Measurements from ENCODE around the gene IPO13.

- TF ChIP-seq RAD21 (IDR thresholded peaks at IDR 0.05) (no peak), CTCF (IDR thresholded peaks at IDR 0.05; ENCODE audit: low read depth, low read length, missing input control) (no peak)
Observed at GRCh38 chr1:43933386-43934100, 13.2 kb upstream of the IPO13 start, which contains the start of gene ARTN.

Measured in liver (tissue), 3 donors.